K562 (cell line): ENCODE results near the gene MGAM2. TPM values are rescaled to one million over a fixed set of nuclear protein-coding genes. Genes with fewer than 3 reads are reported as not detected.

Experiments used
- CBFA2T2 ChIP-seq: fragments of 450-650 bp; conservative IDR thresholded peaks from 2 replicates; pipeline ENCODE4 v1.6.1; 2017; ENCODE audit warnings: mild to moderate bottlenecking
- GABPB1 ChIP-seq: sonication (generic); formaldehyde crosslinking; IDR thresholded peaks from 2 replicates; pipeline ENCODE4 v1.8.0; 2022; ENCODE audit warnings: mild to moderate bottlenecking, missing genetic modification reagents
- MAFF ChIP-seq: IDR thresholded peaks from 2 replicates; pipeline ENCODE4 v1.6.1; 2012; ENCODE audit warnings: low read length, improper control_type of control experiment
- POLR2AphosphoS5 ChIP-seq: IDR thresholded peaks from 2 replicates; pipeline ENCODE4 v1.6.1; 2011; ENCODE audit warnings: mild to moderate bottlenecking, low read depth, low read length, moderate library complexity; ENCODE audit not compliant: control insufficient read depth, insufficient read depth
- STAT5A ChIP-seq: IDR thresholded peaks from 2 replicates; pipeline ENCODE4 v1.6.1; 2012; ENCODE audit warnings: low read length, inconsistent platforms, borderline replicate concordance
- THRAP3 ChIP-seq: fragments of 450-650 bp; IDR thresholded peaks from 2 replicates; pipeline ENCODE4 v1.6.1; 2016; ENCODE audit warnings: mild to moderate bottlenecking, inconsistent platforms, borderline replicate concordance
- ZC3H4 ChIP-seq: sonication (generic); formaldehyde crosslinking; IDR thresholded peaks from 2 replicates; pipeline ENCODE4 v1.9.0; 2021; ENCODE audit warnings: missing genetic modification reagents, borderline replicate concordance
- ZFP36 ChIP-seq: fragments of 150-350 bp; IDR thresholded peaks from 2 replicates; pipeline ENCODE4 v1.6.1; 2018; ENCODE audit warnings: low read length, low read depth; ENCODE audit not compliant: partially characterized antibody
- ZFX ChIP-seq: sonication (generic); formaldehyde crosslinking; IDR thresholded peaks from 2 replicates; pipeline ENCODE4 v1.8.0; 2022; ENCODE audit warnings: mild to moderate bottlenecking, missing genetic modification reagents, moderate library complexity
- ZNF12 ChIP-seq: sonication (generic); formaldehyde crosslinking; IDR thresholded peaks from 2 replicates; pipeline ENCODE4 v1.4.0; 2020; ENCODE audit warnings: mild to moderate bottlenecking, missing genetic modification reagents
- ZNF184 ChIP-seq: sonication (generic); formaldehyde crosslinking; IDR thresholded peaks from 2 replicates; pipeline ENCODE4 v1.5.0; 2020; ENCODE audit warnings: missing genetic modification reagents
- ZNF668 ChIP-seq: fragments of 250-450 bp; sonication (Bioruptor Pico); IDR thresholded peaks from 2 replicates; pipeline ENCODE4 v1.8.0; 2022; ENCODE audit warnings: mild to moderate bottlenecking, inconsistent platforms
- polyA plus RNA-seq, 8 experiments: library from polyadenylated mRNA; depleted of rRNA in 4 of 8; stranded (reverse) in 5 of 8; unstranded in 3 of 8; fragments of >200 nt; fragmentation: Nextera tagmentation in 2 of 8; fragmentation: Illumina TruSeq in 1 of 8; extraction: Ambion mirVana in 2 of 8; extraction: Trizol in 1 of 8; gene quantifications; 2 replicates each; pipeline versions ENCODE4 v1.2.1 to v1.2.3, GENCODE V29; 2011 to 2014; ENCODE audit warnings: inconsistent platforms in 1 of 8, missing spikeins in 1 of 8
- total RNA-seq, 7 experiments: library from RNA; depleted of rRNA in 6 of 7; stranded (reverse); fragments of >200 nt in 6 of 7; fragmentation: Illumina TruSeq in 2 of 7; extraction: Trizol in 2 of 7; gene quantifications; 2 replicates each; pipeline versions ENCODE4 v1.2.1 to v1.2.3, GENCODE V29; 2011 to 2021; ENCODE audit warnings: low replicate concordance in 1 of 7
- TF ChIP-seq, protein P1 (sequence below), 2 experiments: fragments of 450-650 bp; formaldehyde crosslinking in 1 of 2; IDR thresholded peaks; 2 replicates each; pipeline versions ENCODE4 v1.4.0 to v1.6.1; 2014 to 2020; ENCODE audit warnings: mild to moderate bottlenecking in 2 of 2, borderline replicate concordance in 1 of 2, low read depth in 1 of 2
- TF ChIP-seq, protein P2 (sequence below), 2 experiments: fragments of 150-350 bp in 1 of 2; IDR thresholded peaks; 2 replicates each; pipeline ENCODE4 v1.6.1; 2012 to 2016; ENCODE audit warnings: low read depth in 2 of 2, low read length in 2 of 2, mild to moderate bottlenecking in 1 of 2, moderate library complexity in 1 of 2
- TF ChIP-seq, protein P3 (sequence below): fragments of 250-450 bp; sonication (Bioruptor Pico); IDR thresholded peaks from 2 replicates; pipeline ENCODE4 v1.5.0; 2021

The MGAM2 gene
- total and polyA plus RNA-seq, 9 of the 15 experiments (the other 6 are each of a cell fraction or from before 2014, with no cell fraction given), result 0.03 TPM; not detected in 8

DNA sequence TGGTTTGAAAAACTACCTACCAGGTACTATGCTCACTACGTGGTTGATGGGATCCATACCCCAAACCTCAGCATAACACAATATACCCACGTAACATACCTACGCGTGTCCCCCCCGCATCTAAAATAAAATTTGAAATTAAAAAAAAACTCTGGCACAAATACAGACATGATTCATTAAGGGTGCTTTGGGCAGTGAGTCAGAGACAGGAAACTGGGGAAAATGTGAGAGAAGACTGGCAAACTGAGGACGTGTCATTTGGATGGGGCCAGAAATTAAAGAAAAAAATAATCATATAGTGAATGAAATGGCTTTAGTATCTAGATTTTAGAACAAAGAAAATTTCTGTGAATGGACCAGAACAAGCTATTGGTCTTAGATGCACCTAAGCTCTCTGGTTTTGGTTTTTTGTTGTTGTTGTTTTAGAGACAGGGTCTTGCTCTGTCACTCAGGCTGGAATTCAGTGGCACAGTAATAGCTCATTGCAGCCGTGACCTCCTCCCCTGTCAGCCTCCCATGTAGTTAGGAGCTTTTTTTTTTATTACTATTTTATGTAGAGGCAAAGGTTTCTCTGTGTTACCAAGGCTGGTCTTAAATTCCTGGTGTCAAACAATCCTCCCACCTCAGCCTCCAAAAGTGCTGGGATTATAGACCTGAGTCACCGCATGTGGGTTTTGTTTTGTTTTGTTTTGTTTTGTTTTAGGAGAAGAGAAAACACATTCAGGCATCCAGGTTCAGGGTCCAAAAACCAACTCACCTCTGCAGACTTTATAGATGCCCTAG is 152.3 kb downstream of the MGAM2 start (continued):
- TF ChIP-seq, protein P1, sequence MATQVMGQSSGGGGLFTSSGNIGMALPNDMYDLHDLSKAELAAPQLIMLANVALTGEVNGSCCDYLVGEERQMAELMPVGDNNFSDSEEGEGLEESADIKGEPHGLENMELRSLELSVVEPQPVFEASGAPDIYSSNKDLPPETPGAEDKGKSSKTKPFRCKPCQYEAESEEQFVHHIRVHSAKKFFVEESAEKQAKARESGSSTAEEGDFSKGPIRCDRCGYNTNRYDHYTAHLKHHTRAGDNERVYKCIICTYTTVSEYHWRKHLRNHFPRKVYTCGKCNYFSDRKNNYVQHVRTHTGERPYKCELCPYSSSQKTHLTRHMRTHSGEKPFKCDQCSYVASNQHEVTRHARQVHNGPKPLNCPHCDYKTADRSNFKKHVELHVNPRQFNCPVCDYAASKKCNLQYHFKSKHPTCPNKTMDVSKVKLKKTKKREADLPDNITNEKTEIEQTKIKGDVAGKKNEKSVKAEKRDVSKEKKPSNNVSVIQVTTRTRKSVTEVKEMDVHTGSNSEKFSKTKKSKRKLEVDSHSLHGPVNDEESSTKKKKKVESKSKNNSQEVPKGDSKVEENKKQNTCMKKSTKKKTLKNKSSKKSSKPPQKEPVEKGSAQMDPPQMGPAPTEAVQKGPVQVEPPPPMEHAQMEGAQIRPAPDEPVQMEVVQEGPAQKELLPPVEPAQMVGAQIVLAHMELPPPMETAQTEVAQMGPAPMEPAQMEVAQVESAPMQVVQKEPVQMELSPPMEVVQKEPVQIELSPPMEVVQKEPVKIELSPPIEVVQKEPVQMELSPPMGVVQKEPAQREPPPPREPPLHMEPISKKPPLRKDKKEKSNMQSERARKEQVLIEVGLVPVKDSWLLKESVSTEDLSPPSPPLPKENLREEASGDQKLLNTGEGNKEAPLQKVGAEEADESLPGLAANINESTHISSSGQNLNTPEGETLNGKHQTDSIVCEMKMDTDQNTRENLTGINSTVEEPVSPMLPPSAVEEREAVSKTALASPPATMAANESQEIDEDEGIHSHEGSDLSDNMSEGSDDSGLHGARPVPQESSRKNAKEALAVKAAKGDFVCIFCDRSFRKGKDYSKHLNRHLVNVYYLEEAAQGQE (IDR thresholded peaks at IDR 0.05; ENCODE audit: borderline replicate concordance), result no peak
- TF ChIP-seq, protein P1 (CRISPR knock-in tag; IDR thresholded peaks at IDR 0.05; ENCODE audit: low read depth), result no peak
- no peak for TF ChIP-seq ZNF184
- no peak for TF ChIP-seq ZFX
- TF ChIP-seq, protein P2, sequence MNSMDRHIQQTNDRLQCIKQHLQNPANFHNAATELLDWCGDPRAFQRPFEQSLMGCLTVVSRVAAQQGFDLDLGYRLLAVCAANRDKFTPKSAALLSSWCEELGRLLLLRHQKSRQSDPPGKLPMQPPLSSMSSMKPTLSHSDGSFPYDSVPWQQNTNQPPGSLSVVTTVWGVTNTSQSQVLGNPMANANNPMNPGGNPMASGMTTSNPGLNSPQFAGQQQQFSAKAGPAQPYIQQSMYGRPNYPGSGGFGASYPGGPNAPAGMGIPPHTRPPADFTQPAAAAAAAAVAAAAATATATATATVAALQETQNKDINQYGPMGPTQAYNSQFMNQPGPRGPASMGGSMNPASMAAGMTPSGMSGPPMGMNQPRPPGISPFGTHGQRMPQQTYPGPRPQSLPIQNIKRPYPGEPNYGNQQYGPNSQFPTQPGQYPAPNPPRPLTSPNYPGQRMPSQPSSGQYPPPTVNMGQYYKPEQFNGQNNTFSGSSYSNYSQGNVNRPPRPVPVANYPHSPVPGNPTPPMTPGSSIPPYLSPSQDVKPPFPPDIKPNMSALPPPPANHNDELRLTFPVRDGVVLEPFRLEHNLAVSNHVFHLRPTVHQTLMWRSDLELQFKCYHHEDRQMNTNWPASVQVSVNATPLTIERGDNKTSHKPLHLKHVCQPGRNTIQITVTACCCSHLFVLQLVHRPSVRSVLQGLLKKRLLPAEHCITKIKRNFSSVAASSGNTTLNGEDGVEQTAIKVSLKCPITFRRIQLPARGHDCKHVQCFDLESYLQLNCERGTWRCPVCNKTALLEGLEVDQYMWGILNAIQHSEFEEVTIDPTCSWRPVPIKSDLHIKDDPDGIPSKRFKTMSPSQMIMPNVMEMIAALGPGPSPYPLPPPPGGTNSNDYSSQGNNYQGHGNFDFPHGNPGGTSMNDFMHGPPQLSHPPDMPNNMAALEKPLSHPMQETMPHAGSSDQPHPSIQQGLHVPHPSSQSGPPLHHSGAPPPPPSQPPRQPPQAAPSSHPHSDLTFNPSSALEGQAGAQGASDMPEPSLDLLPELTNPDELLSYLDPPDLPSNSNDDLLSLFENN (IDR thresholded peaks at IDR 0.05; ENCODE audit: low read depth in 2 of 2, low read length in 2 of 2), result no peak
- no peak for TF ChIP-seq STAT5A
- TF ChIP-seq MAFF, result no peak
- no peak for TF ChIP-seq ZNF12 (CRISPR knock-in tag)
- TF ChIP-seq POLR2AphosphoS5, result no peak
- no peak for TF ChIP-seq ZFP36
- no peak for TF ChIP-seq ZC3H4 (CRISPR knock-in tag)
- TF ChIP-seq, protein P3, sequence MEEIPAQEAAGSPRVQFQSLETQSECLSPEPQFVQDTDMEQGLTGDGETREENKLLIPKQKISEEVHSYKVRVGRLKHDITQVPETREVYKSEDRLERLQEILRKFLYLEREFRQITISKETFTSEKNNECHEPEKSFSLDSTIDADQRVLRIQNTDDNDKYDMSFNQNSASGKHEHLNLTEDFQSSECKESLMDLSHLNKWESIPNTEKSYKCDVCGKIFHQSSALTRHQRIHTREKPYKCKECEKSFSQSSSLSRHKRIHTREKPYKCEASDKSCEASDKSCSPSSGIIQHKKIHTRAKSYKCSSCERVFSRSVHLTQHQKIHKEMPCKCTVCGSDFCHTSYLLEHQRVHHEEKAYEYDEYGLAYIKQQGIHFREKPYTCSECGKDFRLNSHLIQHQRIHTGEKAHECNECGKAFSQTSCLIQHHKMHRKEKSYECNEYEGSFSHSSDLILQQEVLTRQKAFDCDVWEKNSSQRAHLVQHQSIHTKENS (CRISPR knock-in tag), result no peak
- TF ChIP-seq CBFA2T2, result no peak
- no peak for TF ChIP-seq ZNF668 (CRISPR knock-in tag)
- no peak for TF ChIP-seq THRAP3
- no peak for TF ChIP-seq GABPB1 (CRISPR knock-in tag)
